SKM-1 treated with dmso at 0.1 percent for 144 hours (cell line): ENCODE results near the gene TDRD1.

Experiments used
- DNase-seq: peaks from one replicate; lab custom pipeline; 2025; ENCODE audit not compliant: unreplicated experiment; lab: John Stamatoyannopoulos, UW

Gene TDRD1

GRCh38 chr10:114228156-114228555, 49.0 kb downstream of the TDRD1 start:
- DNase-seq = no peak

GRCh38 chr10:114232561-114233176, 53.5 kb downstream of the TDRD1 start:
- no peak for DNase-seq

- DNase-seq = no peak
Measured at GRCh38 chr10:114233482-114233881, 54.3 kb downstream of the TDRD1 start.

- DNase-seq = no peak
Measured at GRCh38 chr10:114234132-114234531, 55.0 kb downstream of the TDRD1 start.

- DNase-seq = no peak
Measured at GRCh38 chr10:114239117-114239993, 60.2 kb downstream of the TDRD1 start, which contains the start of gene VWA2. TSS of gene VWA2 (plus strand) at chr10:114239254. CDS start at chr10:114248714, 9,460 bp downstream.

GRCh38 chr10:114239994-114240345, 60.8 kb downstream of the TDRD1 start:
- no peak for DNase-seq

GRCh38 chr10:114242235-114242634, 63.1 kb downstream of the TDRD1 start:
- no peak for DNase-seq

GRCh38 chr10:114243661-114244060, 64.5 kb downstream of the TDRD1 start:
- no peak for DNase-seq

- no peak for DNase-seq
Measured at GRCh38 chr10:114244126-114244525, 65.0 kb downstream of the TDRD1 start.

GRCh38 chr10:114245121-114245791, 66.1 kb downstream of the TDRD1 start:
- no peak for DNase-seq

- no peak for DNase-seq
Measured at GRCh38 chr10:114246679-114247305, 67.6 kb downstream of the TDRD1 start.

- no peak for DNase-seq
Measured at GRCh38 chr10:114250236-114250635, 71.1 kb downstream of the TDRD1 start.

GRCh38 chr10:114250716-114251115, 71.6 kb downstream of the TDRD1 start:
- DNase-seq = no peak

- DNase-seq = no peak
Measured at GRCh38 chr10:114252092-114252491, 72.9 kb downstream of the TDRD1 start.

- DNase-seq = no peak
Measured at GRCh38 chr10:114252883-114253282, 73.7 kb downstream of the TDRD1 start.

- DNase-seq = no peak
Measured at GRCh38 chr10:114255227-114255626, 76.1 kb downstream of the TDRD1 start.

GRCh38 chr10:114256008-114256765, 77.0 kb downstream of the TDRD1 start:
- no peak for DNase-seq

GRCh38 chr10:114256822-114257221, 77.7 kb downstream of the TDRD1 start:
- no peak for DNase-seq

- DNase-seq = no peak
Measured at GRCh38 chr10:114257498-114257897, 78.3 kb downstream of the TDRD1 start.

GRCh38 chr10:114258274-114258840, 79.2 kb downstream of the TDRD1 start:
- no peak for DNase-seq
